Measurements from ENCODE around the gene ADPRHL1.

The ADPRHL1 gene

DNA sequence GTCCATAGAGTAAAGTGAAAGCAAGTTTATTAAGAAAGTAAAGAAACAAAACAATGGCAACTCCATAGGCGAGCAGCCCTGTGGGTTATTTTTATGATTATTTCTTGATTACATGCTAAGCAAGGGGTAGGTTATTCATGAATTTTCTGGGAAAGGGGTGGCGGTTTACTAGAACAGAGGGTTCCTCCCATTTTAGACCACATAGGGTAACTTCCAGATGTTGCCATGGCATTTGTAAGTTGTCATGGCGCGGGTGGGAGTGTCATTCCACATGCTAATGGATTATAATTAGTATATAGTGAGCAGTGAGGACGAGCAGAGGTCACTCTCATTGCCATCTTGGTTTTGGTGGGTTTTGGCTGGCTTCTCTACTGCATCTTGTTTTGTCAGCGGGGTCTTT, 45.6 kb upstream of the ADPRHL1 start:
- Histone ChIP-seq H4K8ac (ENCODE audit: low read depth, low read length) (no peak overlapping the region), H3K18ac (ENCODE audit: low read length) (no peak overlapping the region), H2BK120ac (ENCODE audit: insufficient read depth, low read length, poor library complexity) (no peak overlapping the region), H3K79me1 (ENCODE audit: low read length) (peaks cover 2% of the 10 kb centered on the region), H4K12ac (ENCODE audit: low read depth, low read length) (no peak overlapping the region), H3K4ac (ENCODE audit: low read depth, low read length) (no peak overlapping the region), H3K27ac (ENCODE audit: low read depth, low read length) (no peak overlapping the region), H3K23ac (ENCODE audit: low read length) (no peak overlapping the region), H3K4me2 (ENCODE audit: low read length) (no peak overlapping the region), H2BK5ac (ENCODE audit: low read depth, low read length, poor library complexity) (no peak overlapping the region), H2AFZ (ENCODE audit: insufficient read depth, low read length, poor library complexity) (no peak overlapping the region), H3K4me1 (ENCODE audit: control insufficient read depth in 1 of 2, insufficient read depth in 2 of 2, low read length in 2 of 2) (peaks cover 5 to 7% of the 10 kb centered on the region in 2 experiments), H3K14ac (ENCODE audit: low read length) (no peak overlapping the region), H3K79me2 (ENCODE audit: control insufficient read depth, insufficient read depth, low read length, poor library complexity) (no peaks in the 10 kb centered on the region), H3K9ac (ENCODE audit: low read length) (no peak overlapping the region), H3K36me3 (ENCODE audit: control insufficient read depth in 1 of 2, insufficient read depth in 2 of 2, low read length in 2 of 2) (peaks cover 41 to 57% of the 10 kb centered on the region in 2 experiments), H3K4me3 (ENCODE audit: low read depth, low read length) (no peak overlapping the region), H2BK12ac (ENCODE audit: low read length) (no peak overlapping the region), H2AK5ac (ENCODE audit: low read length) (no peak overlapping the region), H3K27me3 (ENCODE audit: insufficient read depth, low read length) (no peaks in the 10 kb centered on the region), H4K91ac (ENCODE audit: low read depth, low read length) (no peak overlapping the region), H3K9me3 (ENCODE audit: insufficient read depth, low read depth, low read length) (peaks cover 3% of the 10 kb centered on the region)
- WGBS (ENCODE audit: extremely low coverage, insufficient coverage, insufficient read length) = no CpG with 5 or more reads among the region's 6 CpGs
- no peak for DNase-seq

DNA sequence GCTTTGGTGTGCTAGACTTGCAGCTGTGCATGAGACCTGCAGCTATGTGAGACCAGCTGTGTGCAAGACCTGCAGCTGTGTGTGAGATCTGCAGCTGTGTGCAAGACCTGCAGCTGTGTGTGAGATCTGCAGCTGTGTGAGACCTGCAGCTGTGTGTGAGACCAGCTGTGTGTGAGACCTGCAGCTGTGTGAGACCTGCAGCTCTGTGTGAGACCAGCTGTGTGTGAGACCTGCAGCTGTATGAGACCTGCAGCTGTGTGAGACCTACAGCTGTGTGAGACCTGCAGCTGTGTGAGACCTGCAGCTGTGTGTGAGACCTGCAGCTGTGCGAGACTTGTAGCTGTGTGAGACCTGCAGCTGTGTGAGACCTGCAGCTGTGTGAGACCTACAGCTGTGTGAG, 43.9 kb upstream of the ADPRHL1 start:
- no peak overlapping the region for H2BK5ac ChIP-seq (ENCODE audit: low read depth, low read length, poor library complexity)
- no peak overlapping the region for H3K14ac ChIP-seq (ENCODE audit: low read length)
- no CpG with 5 or more reads among the region's 1 CpG for WGBS (ENCODE audit: extremely low coverage, insufficient coverage, insufficient read length)
- no peaks in the 10 kb centered on the region for H3K9me3 ChIP-seq (ENCODE audit: insufficient read depth, low read depth, low read length)
- peak overlapping the region; percentile 49 for H3K4ac ChIP-seq (ENCODE audit: low read depth, low read length)
- no peak overlapping the region for H4K8ac ChIP-seq (ENCODE audit: low read depth, low read length)
- H3K18ac ChIP-seq (ENCODE audit: low read length) = no peak overlapping the region
- H4K91ac ChIP-seq (ENCODE audit: low read depth, low read length) = no peak overlapping the region
- H3K79me1 ChIP-seq (ENCODE audit: low read length) = peaks cover 2% of the 10 kb centered on the region
- peaks cover 35 to 45% of the 10 kb centered on the region in 2 experiments for H3K36me3 ChIP-seq (ENCODE audit: control insufficient read depth in 1 of 2, insufficient read depth in 2 of 2, low read length in 2 of 2)
- no peaks in the 10 kb centered on the region for H3K79me2 ChIP-seq (ENCODE audit: control insufficient read depth, insufficient read depth, low read length, poor library complexity)
- no peak overlapping the region for H4K12ac ChIP-seq (ENCODE audit: low read depth, low read length)
- no peak for DNase-seq
- no peak overlapping the region for H3K4me3 ChIP-seq (ENCODE audit: low read depth, low read length)
- no peak overlapping the region for H3K4me2 ChIP-seq (ENCODE audit: low read length)
- no peaks in the 10 kb centered on the region for H3K27me3 ChIP-seq (ENCODE audit: insufficient read depth, low read length)
- H2BK120ac ChIP-seq (ENCODE audit: insufficient read depth, low read length, poor library complexity) = no peak overlapping the region
- H2BK12ac ChIP-seq (ENCODE audit: low read length) = no peak overlapping the region
- H3K4me1 ChIP-seq (ENCODE audit: control insufficient read depth in 1 of 2, insufficient read depth in 2 of 2, low read length in 2 of 2) = peaks cover 8 to 9% of the 10 kb centered on the region in 2 experiments
- H2AK5ac ChIP-seq (ENCODE audit: low read length) = no peak overlapping the region
- H3K27ac ChIP-seq (ENCODE audit: low read depth, low read length) = no peak overlapping the region
- H3K9ac ChIP-seq (ENCODE audit: low read length) = no peak overlapping the region
- H2AFZ ChIP-seq (ENCODE audit: insufficient read depth, low read length, poor library complexity) = no peak overlapping the region
- H3K23ac ChIP-seq (ENCODE audit: low read length) = peak overlapping the region; percentile 28

DNA sequence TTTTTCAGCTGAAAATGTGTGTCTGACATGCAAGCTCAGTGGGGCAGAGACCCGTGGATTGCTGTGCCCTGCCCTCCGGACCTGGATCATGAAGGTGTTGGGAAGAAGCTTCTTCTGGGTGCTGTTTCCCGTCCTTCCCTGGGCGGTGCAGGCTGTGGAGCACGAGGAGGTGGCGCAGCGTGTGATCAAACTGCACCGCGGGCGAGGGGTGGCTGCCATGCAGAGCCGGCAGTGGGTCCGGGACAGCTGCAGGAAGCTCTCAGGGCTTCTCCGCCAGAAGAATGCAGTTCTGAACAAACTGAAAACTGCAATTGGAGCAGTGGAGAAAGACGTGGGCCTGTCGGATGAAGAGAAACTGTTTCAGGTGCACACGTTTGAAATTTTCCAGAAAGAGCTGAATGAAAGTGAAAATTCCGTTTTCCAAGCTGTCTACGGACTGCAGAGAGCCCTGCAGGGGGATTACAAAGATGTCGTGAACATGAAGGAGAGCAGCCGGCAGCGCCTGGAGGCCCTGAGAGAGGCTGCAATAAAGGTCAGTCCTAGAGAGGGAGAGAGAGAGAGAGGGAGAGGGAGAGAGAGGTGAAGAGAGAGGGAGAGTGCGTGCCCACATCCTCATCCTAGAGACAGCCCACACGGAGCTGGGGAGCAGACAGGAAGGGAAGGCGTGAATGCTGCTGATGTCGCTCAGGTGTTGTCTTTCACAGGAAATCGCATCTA, 42.4 kb upstream of the ADPRHL1 start:
- Histone ChIP-seq H4K91ac (ENCODE audit: low read depth, low read length) (no peak overlapping the region), H4K8ac (ENCODE audit: low read depth, low read length) (no peak overlapping the region), H3K79me1 (ENCODE audit: low read length) (peaks cover 10% of the 10 kb centered on the region), H3K9ac (ENCODE audit: low read length) (no peak overlapping the region), H4K12ac (ENCODE audit: low read depth, low read length) (no peak overlapping the region), H2AK5ac (ENCODE audit: low read length) (no peak overlapping the region), H3K14ac (ENCODE audit: low read length) (no peak overlapping the region), H2AFZ (ENCODE audit: insufficient read depth, low read length, poor library complexity) (no peak overlapping the region), H2BK12ac (ENCODE audit: low read length) (no peak overlapping the region), H3K23ac (ENCODE audit: low read length) (no peak overlapping the region), H3K27ac (ENCODE audit: low read depth, low read length) (peak overlapping the region; percentile 16), H3K4me3 (ENCODE audit: low read depth, low read length) (no peak overlapping the region), H3K36me3 (ENCODE audit: control insufficient read depth in 1 of 2, insufficient read depth in 2 of 2, low read length in 2 of 2) (peaks cover 28 to 34% of the 10 kb centered on the region in 2 experiments), H3K4me1 (ENCODE audit: control insufficient read depth in 1 of 2, insufficient read depth in 2 of 2, low read length in 2 of 2) (peaks cover 8 to 12% of the 10 kb centered on the region in 2 experiments), H2BK120ac (ENCODE audit: insufficient read depth, low read length, poor library complexity) (no peak overlapping the region), H3K27me3 (ENCODE audit: insufficient read depth, low read length) (no peaks in the 10 kb centered on the region), H3K79me2 (ENCODE audit: control insufficient read depth, insufficient read depth, low read length, poor library complexity) (peaks cover 9% of the 10 kb centered on the region), H2BK5ac (ENCODE audit: low read depth, low read length, poor library complexity) (no peak overlapping the region), H3K4me2 (ENCODE audit: low read length) (no peak overlapping the region), H3K9me3 (ENCODE audit: insufficient read depth, low read depth, low read length) (no peaks in the 10 kb centered on the region), H3K4ac (ENCODE audit: low read depth, low read length) (peak overlapping the region; percentile 5), H3K18ac (ENCODE audit: low read length) (peak overlapping the region; percentile 23)
- no peak for DNase-seq
- no CpG with 5 or more reads among the region's 26 CpGs for WGBS (ENCODE audit: extremely low coverage, insufficient coverage, insufficient read length)

DNA sequence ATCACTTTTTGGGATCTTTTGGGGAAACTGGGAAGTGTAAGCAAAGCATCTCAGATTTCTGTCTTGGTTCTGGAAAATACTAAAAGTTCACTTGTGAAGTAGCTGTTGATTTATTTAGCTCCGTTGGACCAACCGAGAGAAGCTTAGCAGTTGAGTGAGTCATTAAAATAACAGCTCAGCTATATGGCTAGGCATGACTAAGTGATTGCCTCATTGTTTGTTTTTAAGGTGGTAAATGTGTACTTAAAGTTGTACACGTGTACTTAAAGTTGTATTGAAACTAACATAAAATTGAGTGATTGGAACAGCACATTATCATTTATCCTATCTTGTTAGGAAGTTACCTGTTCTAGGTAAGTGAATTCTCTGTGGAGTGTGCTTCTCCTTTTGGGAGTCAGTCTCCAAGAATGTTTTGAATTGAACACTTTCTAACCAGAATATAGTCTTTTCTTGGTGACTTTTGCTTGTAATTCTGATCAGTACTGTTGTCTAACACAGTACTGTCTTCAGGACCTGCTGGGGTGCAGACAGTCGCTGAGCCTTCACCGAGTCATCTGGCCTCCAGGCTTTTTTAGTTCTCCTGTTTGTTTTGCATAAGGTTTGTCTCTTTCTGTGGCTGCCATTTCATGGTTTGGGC, 40.1 kb upstream of the ADPRHL1 start:
- Histone ChIP-seq H3K18ac (ENCODE audit: low read length) (no peak overlapping the region), H2BK5ac (ENCODE audit: low read depth, low read length, poor library complexity) (peak overlapping the region; percentile 13), H3K14ac (ENCODE audit: low read length) (no peak overlapping the region), H3K4me3 (ENCODE audit: low read depth, low read length) (no peak overlapping the region), H3K4me1 (ENCODE audit: control insufficient read depth in 1 of 2, insufficient read depth in 2 of 2, low read length in 2 of 2) (peaks cover 17 to 23% of the 10 kb centered on the region in 2 experiments), H3K9me3 (ENCODE audit: insufficient read depth, low read depth, low read length) (no peaks in the 10 kb centered on the region), H2AK5ac (ENCODE audit: low read length) (no peak overlapping the region), H4K91ac (ENCODE audit: low read depth, low read length) (no peak overlapping the region), H3K79me1 (ENCODE audit: low read length) (peaks cover 20% of the 10 kb centered on the region), H3K23ac (ENCODE audit: low read length) (no peak overlapping the region), H4K8ac (ENCODE audit: low read depth, low read length) (no peak overlapping the region), H3K4me2 (ENCODE audit: low read length) (peak overlapping the region; percentile 42), H3K27ac (ENCODE audit: low read depth, low read length) (peak overlapping the region; percentile 59), H4K12ac (ENCODE audit: low read depth, low read length) (no peak overlapping the region), H3K9ac (ENCODE audit: low read length) (no peak overlapping the region), H2BK120ac (ENCODE audit: insufficient read depth, low read length, poor library complexity) (no peak overlapping the region), H2BK12ac (ENCODE audit: low read length) (no peak overlapping the region), H3K27me3 (ENCODE audit: insufficient read depth, low read length) (no peaks in the 10 kb centered on the region), H3K36me3 (ENCODE audit: control insufficient read depth in 1 of 2, insufficient read depth in 2 of 2, low read length in 2 of 2) (peaks cover 19 to 20% of the 10 kb centered on the region in 2 experiments), H3K79me2 (ENCODE audit: control insufficient read depth, insufficient read depth, low read length, poor library complexity) (peaks cover 19% of the 10 kb centered on the region), H2AFZ (ENCODE audit: insufficient read depth, low read length, poor library complexity) (no peak overlapping the region), H3K4ac (ENCODE audit: low read depth, low read length) (peak overlapping the region; percentile 39)
- peak; percentile 20 to 80 for DNase-seq
- no CpG with 5 or more reads among the region's 5 CpGs for WGBS (ENCODE audit: extremely low coverage, insufficient coverage, insufficient read length)

All from trophoblast cell (in vitro differentiated cells and primary cell).